SU-DHL-6 (cell line): ENCODE results near the gene KDM6B.
"Not testable (repeated sequence)": the region's sequence is repeated elsewhere in the genome, so short reads cannot be mapped to it uniquely, and the experiment has no call there.

Experiments used
- H2AFZ ChIP-seq: fragments of 200-600 bp; sonication (generic); 2 replicates; pipeline ENCODE4 v1.6.1; 2014; ENCODE audit warnings: low read depth, mild to moderate bottlenecking, moderate library complexity, mixed read lengths, antibody characterized with exemption, low read length; ENCODE audit not compliant: severe bottlenecking
- H3F3A ChIP-seq: fragments of 200-600 bp; shearing (Covaris generic); 2 replicates; pipeline ENCODE4 v1.6.0; 2016; ENCODE audit warnings: antibody characterized with exemption, mild to moderate bottlenecking; ENCODE audit not compliant: insufficient read depth
- H3K27ac ChIP-seq: fragments of 200-600 bp; sonication (generic); 2 replicates; pipeline ENCODE4 v1.5.1; 2016; ENCODE audit warnings: low read depth, mild to moderate bottlenecking, low read length, moderate library complexity, mixed read lengths
- H3K27me3 ChIP-seq: fragments of 200-600 bp; sonication (generic), shearing (Covaris generic); 2 replicates; pipeline ENCODE4 v1.6.0; 2014; ENCODE audit warnings: mild to moderate bottlenecking, low read length
- H3K36me3 ChIP-seq: fragments of 200-600 bp; sonication (generic); 2 replicates; pipeline ENCODE4 v1.6.1; 2014; ENCODE audit warnings: mild to moderate bottlenecking, low read length, mixed read lengths
- H3K4me2 ChIP-seq: fragments of 300-600, 200-600 bp; shearing (Covaris generic), sonication (generic); 2 replicates; pipeline ENCODE4 v1.6.0; 2014; ENCODE audit warnings: low read length, low read depth, mild to moderate bottlenecking; ENCODE audit not compliant: poor library complexity, severe bottlenecking
- H3K4me3 ChIP-seq: fragments of 200-600 bp; sonication (generic); 2 replicates; pipeline ENCODE4 v1.5.1; 2014; ENCODE audit warnings: antibody characterized with exemption, low read length, mild to moderate bottlenecking, mixed read lengths; ENCODE audit not compliant: insufficient read depth, poor library complexity, severe bottlenecking
- H3K79me2 ChIP-seq: fragments of 200-600 bp; sonication (generic); 2 replicates; pipeline ENCODE4 v1.6.1; 2014; ENCODE audit warnings: mild to moderate bottlenecking, low read length, moderate library complexity; ENCODE audit not compliant: insufficient read depth
- H3K9ac ChIP-seq: fragments of 200-600 bp; sonication (generic); 2 replicates; pipeline ENCODE4 v1.7.0; 2014; ENCODE audit warnings: mild to moderate bottlenecking, low read length
- H3K9me2 ChIP-seq: fragments of 200-600 bp; sonication (generic); replicated peaks from 2 replicates; pipeline ENCODE4 v1.6.1; 2014; ENCODE audit warnings: low read length; ENCODE audit not compliant: insufficient read depth
- H3K9me3 ChIP-seq: fragments of 200-600 bp; sonication (generic); 2 replicates; pipeline ENCODE4 v1.6.1; 2014; ENCODE audit warnings: low read length, mixed read lengths; ENCODE audit not compliant: insufficient read depth
- H4K20me1 ChIP-seq: fragments of 200-600 bp; sonication (generic); 2 replicates; pipeline ENCODE4 v1.6.1; 2014; ENCODE audit warnings: low read depth, mild to moderate bottlenecking, antibody characterized with exemption, low read length, moderate library complexity, mixed read lengths
- EZH2phosphoT487 ChIP-seq: fragments of 200-600 bp; sonication (generic), shearing (Covaris generic); conservative IDR thresholded peaks from 2 replicates; pipeline ENCODE4 v1.6.1; 2018; ENCODE audit warnings: mild to moderate bottlenecking, antibody characterized with exemption, low read length, moderate library complexity, mixed read lengths
- TF ChIP-seq, protein P1 (sequence below): fragments of 200-600 bp; sonication (generic); IDR thresholded peaks from one replicate; pipeline ENCODE4 v1.5.1; 2017; ENCODE audit warnings: antibody characterized with exemption, mild to moderate bottlenecking, low read length, moderate library complexity; ENCODE audit not compliant: insufficient read depth, poor library complexity, severe bottlenecking

Gene KDM6B

DNA sequence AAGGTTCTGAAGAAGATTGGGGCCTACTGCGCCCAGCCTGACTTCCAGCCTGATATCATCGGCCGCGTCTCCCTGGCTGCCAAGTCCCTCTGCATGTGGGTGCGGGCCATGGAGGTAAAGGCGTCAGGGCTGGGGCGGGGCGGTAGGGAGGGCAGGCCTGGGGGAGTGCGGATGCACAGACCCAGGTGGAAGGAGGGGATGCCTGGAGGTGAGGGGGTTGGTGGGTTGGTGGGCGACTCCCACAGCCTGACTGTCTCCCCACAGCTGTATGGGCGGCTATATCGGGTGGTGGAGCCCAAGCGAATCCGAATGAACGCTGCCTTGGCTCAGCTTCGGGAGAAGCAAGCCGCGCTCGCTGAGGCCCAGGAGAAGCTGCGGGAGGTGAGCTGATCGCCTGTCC lies 26.8 kb upstream of the KDM6B start:
- H3K27ac ChIP-seq = no peak overlapping the region
- no peak overlapping the region for H2AFZ ChIP-seq
- H3K79me2 ChIP-seq = no peaks in the 10 kb centered on the region
- H3F3A ChIP-seq = no peaks in the 10 kb centered on the region
- no peak overlapping the region for H3K9ac ChIP-seq
- no peak overlapping the region for H3K4me2 ChIP-seq
- no peak overlapping the region for H3K4me3 ChIP-seq
- no peaks in the 10 kb centered on the region for H3K27me3 ChIP-seq
- no peaks in the 10 kb centered on the region for H4K20me1 ChIP-seq
- H3K36me3 ChIP-seq = no peaks in the 10 kb centered on the region
- no peaks in the 10 kb centered on the region for H3K9me2 ChIP-seq
- TF ChIP-seq, protein P1, sequence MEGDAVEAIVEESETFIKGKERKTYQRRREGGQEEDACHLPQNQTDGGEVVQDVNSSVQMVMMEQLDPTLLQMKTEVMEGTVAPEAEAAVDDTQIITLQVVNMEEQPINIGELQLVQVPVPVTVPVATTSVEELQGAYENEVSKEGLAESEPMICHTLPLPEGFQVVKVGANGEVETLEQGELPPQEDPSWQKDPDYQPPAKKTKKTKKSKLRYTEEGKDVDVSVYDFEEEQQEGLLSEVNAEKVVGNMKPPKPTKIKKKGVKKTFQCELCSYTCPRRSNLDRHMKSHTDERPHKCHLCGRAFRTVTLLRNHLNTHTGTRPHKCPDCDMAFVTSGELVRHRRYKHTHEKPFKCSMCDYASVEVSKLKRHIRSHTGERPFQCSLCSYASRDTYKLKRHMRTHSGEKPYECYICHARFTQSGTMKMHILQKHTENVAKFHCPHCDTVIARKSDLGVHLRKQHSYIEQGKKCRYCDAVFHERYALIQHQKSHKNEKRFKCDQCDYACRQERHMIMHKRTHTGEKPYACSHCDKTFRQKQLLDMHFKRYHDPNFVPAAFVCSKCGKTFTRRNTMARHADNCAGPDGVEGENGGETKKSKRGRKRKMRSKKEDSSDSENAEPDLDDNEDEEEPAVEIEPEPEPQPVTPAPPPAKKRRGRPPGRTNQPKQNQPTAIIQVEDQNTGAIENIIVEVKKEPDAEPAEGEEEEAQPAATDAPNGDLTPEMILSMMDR = no peak
- TF ChIP-seq EZH2phosphoT487 = no peak
- H3K9me3 ChIP-seq = no peaks in the 10 kb centered on the region

DNA sequence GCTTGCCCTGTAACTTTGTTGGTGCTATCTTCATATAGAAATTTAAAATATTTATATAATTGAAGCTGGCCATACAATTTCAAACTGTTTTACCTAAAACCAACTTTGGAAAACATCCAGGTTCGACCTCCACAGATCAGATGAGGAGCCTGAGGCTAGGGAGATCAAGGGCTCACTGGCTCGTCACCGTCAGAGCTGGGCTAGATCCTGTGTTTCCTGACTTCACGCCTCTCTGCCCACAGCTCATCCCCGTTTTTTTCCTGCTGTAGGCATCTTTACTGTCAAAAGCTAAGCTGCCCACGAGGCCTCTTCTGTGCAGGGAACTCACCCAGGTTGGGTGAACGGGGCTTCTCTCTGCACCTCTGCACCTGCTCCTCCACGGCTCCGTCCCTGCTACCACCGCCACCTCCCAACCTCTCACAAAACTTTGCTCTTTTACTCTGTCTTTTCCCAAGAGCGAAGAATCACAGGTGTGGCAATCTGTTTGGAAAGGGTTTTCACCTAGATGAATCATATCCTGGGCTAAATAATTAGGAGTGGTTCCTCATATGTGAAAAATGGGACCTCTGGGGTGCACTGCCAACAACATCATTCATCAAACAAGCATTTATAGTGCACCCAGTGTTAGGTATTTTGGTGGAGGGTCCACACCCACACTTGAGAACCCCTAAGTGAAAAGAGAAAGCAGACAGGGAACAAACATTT lies 24.8 kb upstream of the KDM6B start:
- Histone ChIP-seq H3K79me2 (no peaks in the 10 kb centered on the region), H3K4me3 (no peak overlapping the region), H3F3A (no peaks in the 10 kb centered on the region), H3K9me3 (no peaks in the 10 kb centered on the region), H3K27ac (no peak overlapping the region), H4K20me1 (no peaks in the 10 kb centered on the region), H3K27me3 (no peaks in the 10 kb centered on the region), H3K4me2 (no peak overlapping the region), H2AFZ (no peak overlapping the region), H3K9me2 (no peaks in the 10 kb centered on the region), H3K9ac (no peak overlapping the region), H3K36me3 (no peaks in the 10 kb centered on the region)
- no peak for TF ChIP-seq EZH2phosphoT487
- TF ChIP-seq, protein P1 = no peak

DNA sequence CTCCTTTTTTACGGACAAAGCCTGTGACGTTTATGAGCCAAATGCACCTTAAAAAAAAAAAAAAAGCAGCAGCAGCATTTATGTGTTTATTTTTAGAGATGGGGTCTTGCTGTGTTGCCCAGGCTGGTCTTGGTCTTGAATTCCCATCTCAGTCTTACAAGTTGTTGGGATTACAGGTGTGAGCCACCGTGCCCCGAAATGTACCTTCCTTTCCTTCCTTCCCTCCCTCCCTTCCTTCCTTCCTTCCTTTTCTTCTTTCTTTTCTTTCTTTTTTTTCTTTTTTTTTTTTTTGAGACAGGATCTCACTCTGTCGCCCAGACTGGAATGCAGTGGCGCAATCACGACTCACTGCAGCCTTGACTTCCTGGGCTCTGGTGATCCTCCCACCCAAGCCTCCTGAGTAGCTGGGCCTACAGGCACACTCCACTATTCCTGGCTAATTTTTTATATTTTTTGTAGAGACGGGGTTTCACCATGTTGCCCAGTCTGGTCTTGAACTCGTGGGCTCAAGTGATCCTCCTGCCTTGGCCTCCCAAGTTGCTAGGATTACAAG lies 24.1 kb upstream of the KDM6B start:
- not testable (repeated sequence) for H3K4me3 ChIP-seq, H3K79me2 ChIP-seq, H3K9me2 ChIP-seq, H4K20me1 ChIP-seq, H3F3A ChIP-seq, H3K9me3 ChIP-seq, H3K36me3 ChIP-seq, H2AFZ ChIP-seq, H3K4me2 ChIP-seq, H3K27ac ChIP-seq, H3K9ac ChIP-seq, H3K27me3 ChIP-seq

DNA sequence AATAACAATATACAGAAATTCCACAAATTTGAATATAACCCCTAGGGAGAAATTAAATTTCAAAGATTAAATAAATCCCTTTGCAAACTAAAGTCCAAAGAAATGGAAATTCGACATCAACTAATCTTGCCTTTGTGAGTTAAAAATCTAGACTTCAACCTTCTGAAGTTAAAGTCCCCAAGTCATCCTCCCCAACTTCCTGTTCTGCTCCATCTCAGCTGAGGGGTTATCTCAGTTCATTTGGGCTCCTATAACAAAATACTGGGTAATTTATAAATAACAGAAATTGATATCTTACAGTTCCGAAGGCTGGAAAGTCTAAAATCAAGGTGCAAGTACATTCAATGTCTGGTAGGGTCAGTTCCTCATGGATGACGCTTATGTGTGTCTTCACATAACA lies 22.8 kb upstream of the KDM6B start:
- H2AFZ ChIP-seq = no peak overlapping the region

More for the DNA sequence above, 22.8 kb upstream of the KDM6B start:
- Histone ChIP-seq H4K20me1 (no peaks in the 10 kb centered on the region), H3K9ac (no peak overlapping the region), H3K36me3 (no peaks in the 10 kb centered on the region), H3K4me3 (no peak overlapping the region), H3K9me2 (no peaks in the 10 kb centered on the region), H3F3A (no peaks in the 10 kb centered on the region), H3K9me3 (no peaks in the 10 kb centered on the region), H3K4me2 (no peak overlapping the region), H3K27me3 (no peaks in the 10 kb centered on the region), H3K27ac (no peak overlapping the region), H3K79me2 (no peaks in the 10 kb centered on the region)
- TF ChIP-seq, protein P1 = no peak
- no peak for TF ChIP-seq EZH2phosphoT487
